Muscle layer of duodenum (tissue), 2 donors: Measurements from ENCODE around the gene UBL7.

Experiments used
- H3K27ac ChIP-seq: one replicate; pipeline ENCODE4 v1.7.0; 2013; ENCODE audit warnings: mild to moderate bottlenecking, low read length
- H3K27me3 ChIP-seq: one replicate; pipeline ENCODE4 v1.7.0; 2013; ENCODE audit warnings: low read depth, mild to moderate bottlenecking, control low read depth, low read length
- H3K36me3 ChIP-seq, 2 donors: one replicate each; pipeline ENCODE4 v1.7.0; 2013; ENCODE audit warnings: low read length in 2 of 2, control low read depth in 1 of 2, mild to moderate bottlenecking in 1 of 2; ENCODE audit not compliant: insufficient read depth in 2 of 2, control insufficient read depth in 1 of 2
- H3K4me1 ChIP-seq, 2 donors: one replicate each; pipeline ENCODE4 v1.7.0; 2013; ENCODE audit warnings: low read length in 2 of 2, mild to moderate bottlenecking in 2 of 2, control low read depth in 1 of 2, moderate library complexity in 1 of 2; ENCODE audit not compliant: insufficient read depth in 2 of 2, control insufficient read depth in 1 of 2
- H3K4me3 ChIP-seq, 2 donors: one replicate each; pipeline ENCODE4 v1.7.0; 2013; ENCODE audit warnings: low read length in 2 of 2, low read depth in 1 of 2, mild to moderate bottlenecking in 1 of 2
- H3K9me3 ChIP-seq, 2 donors: one replicate each; pipeline ENCODE4 v1.7.0; 2013; ENCODE audit warnings: low read length in 2 of 2, control low read depth in 1 of 2, mild to moderate bottlenecking in 1 of 2; ENCODE audit not compliant: control insufficient read depth in 1 of 2
- donor health status: healthy.

UBL7 gene

GRCh38 chr15:74427607-74428441, 33.1 kb downstream of the UBL7 start:
- H3K36me3 ChIP-seq: no peaks in the 10 kb centered on the region
- peaks cover 4 to 14% of the 10 kb centered on the region in 2 donors for H3K4me1 ChIP-seq
- no peak overlapping the region for H3K27ac ChIP-seq
- no peaks in the 10 kb centered on the region for H3K9me3 ChIP-seq
- H3K27me3 ChIP-seq: peaks cover 13% of the 10 kb centered on the region
- H3K4me3 ChIP-seq: no peak overlapping the region

GRCh38 chr15:74426404-74427281, 34.3 kb downstream of the UBL7 start:
- Histone ChIP-seq H3K4me3 (no peak overlapping the region), H3K36me3 (no peaks in the 10 kb centered on the region), H3K9me3 (no peaks in the 10 kb centered on the region), H3K4me1 (peaks cover 2 to 4% of the 10 kb centered on the region in 2 donors), H3K27ac (no peak overlapping the region), H3K27me3 (peaks cover 3% of the 10 kb centered on the region)

- Histone ChIP-seq H3K27ac (no peak overlapping the region), H3K4me3 (no peak overlapping the region), H3K9me3 (no peaks in the 10 kb centered on the region), H3K36me3 (no peaks in the 10 kb centered on the region), H3K4me1 (peaks cover 0 to 4% of the 10 kb centered on the region in 2 donors), H3K27me3 (no peaks in the 10 kb centered on the region)
Observed at GRCh38 chr15:74425630-74426029, 35.3 kb downstream of the UBL7 start.

GRCh38 chr15:74424901-74425528, 35.9 kb downstream of the UBL7 start:
- Histone ChIP-seq H3K4me3 (no peak overlapping the region), H3K36me3 (no peaks in the 10 kb centered on the region), H3K9me3 (no peaks in the 10 kb centered on the region), H3K27me3 (no peaks in the 10 kb centered on the region), H3K27ac (no peak overlapping the region), H3K4me1 (peaks cover 0 to 4% of the 10 kb centered on the region in 2 donors)

GRCh38 chr15:74423431-74424257, 37.3 kb downstream of the UBL7 start:
- Histone ChIP-seq H3K9me3 (no peaks in the 10 kb centered on the region), H3K27me3 (no peaks in the 10 kb centered on the region), H3K36me3 (no peaks in the 10 kb centered on the region), H3K4me3 (no peak overlapping the region), H3K27ac (no peak overlapping the region), H3K4me1 (peaks cover 0 to 1% of the 10 kb centered on the region in 2 donors)

- Histone ChIP-seq H3K4me3 (no peak overlapping the region), H3K4me1 (no peaks in the 10 kb centered on the region), H3K27me3 (no peaks in the 10 kb centered on the region), H3K36me3 (no peaks in the 10 kb centered on the region), H3K27ac (no peak overlapping the region), H3K9me3 (no peaks in the 10 kb centered on the region)
Observed at GRCh38 chr15:74422652-74423430, 38.1 kb downstream of the UBL7 start.

GRCh38 chr15:74422265-74422651, 38.7 kb downstream of the UBL7 start:
- H3K9me3 ChIP-seq: no peaks in the 10 kb centered on the region
- no peak overlapping the region for H3K4me3 ChIP-seq
- H3K36me3 ChIP-seq: no peaks in the 10 kb centered on the region
- H3K27me3 ChIP-seq: no peaks in the 10 kb centered on the region
- H3K4me1 ChIP-seq: no peaks in the 10 kb centered on the region
- H3K27ac ChIP-seq: no peak overlapping the region

GRCh38 chr15:74421302-74422245, 39.4 kb downstream of the UBL7 start:
- Histone ChIP-seq H3K9me3 (no peaks in the 10 kb centered on the region), H3K4me1 (no peaks in the 10 kb centered on the region), H3K27ac (no peak overlapping the region), H3K36me3 (no peaks in the 10 kb centered on the region), H3K4me3 (no peak overlapping the region), H3K27me3 (no peaks in the 10 kb centered on the region)

GRCh38 chr15:74420193-74420905, 40.6 kb downstream of the UBL7 start:
- Histone ChIP-seq H3K27ac (no peak overlapping the region), H3K4me1 (no peaks in the 10 kb centered on the region), H3K27me3 (no peaks in the 10 kb centered on the region), H3K9me3 (no peaks in the 10 kb centered on the region), H3K36me3 (no peaks in the 10 kb centered on the region), H3K4me3 (no peak overlapping the region)
